Mesothelial cell of epicardium (in vitro differentiated cells): Measurements from ENCODE around the gene NXPH3. TPM values are rescaled to one million over a fixed set of nuclear protein-coding genes. Genes with fewer than 3 reads are reported as not detected.

Experiments
- DNase-seq, 2 experiments: peaks; one replicate each; pipeline ENCODE4 v3.0.0; 2021; ENCODE audit warnings: low spot score in 2 of 2; ENCODE audit not compliant: unreplicated experiment in 2 of 2
- H3K27ac Mint-ChIP-seq: 2 replicates; pipeline ENCODE4 v1.8.0; 2021; ENCODE audit warnings: mixed read lengths
- H3K27me3 Mint-ChIP-seq: 2 replicates; pipeline ENCODE4 v1.8.0; 2021; ENCODE audit warnings: low read depth, mixed read lengths
- H3K36me3 Mint-ChIP-seq: 2 replicates; pipeline ENCODE4 v1.8.0; 2021; ENCODE audit warnings: mixed read lengths
- H3K4me1 Mint-ChIP-seq: 2 replicates; pipeline ENCODE4 v1.8.0; 2021; ENCODE audit warnings: mixed read lengths
- H3K4me3 Mint-ChIP-seq: 2 replicates; pipeline ENCODE4 v1.8.0; 2021; ENCODE audit warnings: mild to moderate bottlenecking, moderate library complexity, mixed read lengths
- H3K9me3 Mint-ChIP-seq: 2 replicates; pipeline ENCODE4 v1.8.0; 2021; ENCODE audit warnings: mixed read lengths
- CTCF ChIP-seq: fragments of 200-600 bp; sonication (generic); IDR thresholded peaks from one replicate; pipeline ENCODE4 v1.5.0; 2021; ENCODE audit warnings: antibody characterized with exemption; ENCODE audit not compliant: unreplicated experiment
- total RNA-seq: library from RNA; stranded (reverse); gene quantifications from 3 replicates; pipeline ENCODE4 v1.2.1, GENCODE V29; 2021

The NXPH3 gene
- total RNA-seq, 1 donor from 2014 or later = 0.83 TPM

GRCh38 chr17:49552070-49552751, 23.5 kb upstream of the NXPH3 start:
- no peak overlapping the region for H3K27ac Mint-ChIP-seq
- H3K4me3 Mint-ChIP-seq = no peak overlapping the region
- no peaks in the 10 kb centered on the region for H3K36me3 Mint-ChIP-seq
- no peaks in the 10 kb centered on the region for H3K9me3 Mint-ChIP-seq
- no peak for TF ChIP-seq CTCF
- no peak for DNase-seq
- peaks cover 4% of the 10 kb centered on the region for H3K27me3 Mint-ChIP-seq
- peaks cover 10% of the 10 kb centered on the region for H3K4me1 Mint-ChIP-seq

- no peak overlapping the region for H3K27ac Mint-ChIP-seq
- H3K4me1 Mint-ChIP-seq = peaks cover 4% of the 10 kb centered on the region
- DNase-seq = no peak
- no peak overlapping the region for H3K4me3 Mint-ChIP-seq
- peaks cover 10% of the 10 kb centered on the region for H3K27me3 Mint-ChIP-seq
- H3K9me3 Mint-ChIP-seq = no peaks in the 10 kb centered on the region
- TF ChIP-seq CTCF = no peak
- H3K36me3 Mint-ChIP-seq = no peaks in the 10 kb centered on the region
Measured at GRCh38 chr17:49553676-49554335, 21.9 kb upstream of the NXPH3 start.

GRCh38 chr17:49554694-49555494, 20.8 kb upstream of the NXPH3 start:
- Mint-ChIP-seq H3K4me1 (peaks cover 4% of the 10 kb centered on the region), H3K4me3 (no peak overlapping the region), H3K36me3 (no peaks in the 10 kb centered on the region), H3K9me3 (no peaks in the 10 kb centered on the region), H3K27ac (no peak overlapping the region), H3K27me3 (peaks cover 13% of the 10 kb centered on the region)
- no peak for TF ChIP-seq CTCF
- no peak for DNase-seq

GRCh38 chr17:49555495-49556222, 20.0 kb upstream of the NXPH3 start:
- TF ChIP-seq CTCF = no peak
- Mint-ChIP-seq H3K36me3 (no peaks in the 10 kb centered on the region), H3K9me3 (no peaks in the 10 kb centered on the region), H3K4me1 (peaks cover 4% of the 10 kb centered on the region), H3K27ac (no peak overlapping the region), H3K27me3 (peaks cover 15% of the 10 kb centered on the region), H3K4me3 (peak overlapping the region; percentile 33)
- no peak for DNase-seq

- H3K4me1 Mint-ChIP-seq = peaks cover 4% of the 10 kb centered on the region
- H3K27ac Mint-ChIP-seq = no peak overlapping the region
- peaks cover 19% of the 10 kb centered on the region for H3K27me3 Mint-ChIP-seq
- TF ChIP-seq CTCF = peak; percentile 98
- no peaks in the 10 kb centered on the region for H3K36me3 Mint-ChIP-seq
- peak overlapping the region; percentile 33 for H3K4me3 Mint-ChIP-seq
- H3K9me3 Mint-ChIP-seq = no peaks in the 10 kb centered on the region
- peak; percentile 78 to 95 for DNase-seq
Measured at GRCh38 chr17:49556223-49556943, 19.3 kb upstream of the NXPH3 start.
